Astrocyte of the spinal cord (primary cell): ENCODE measurements around the gene TYK2.
A peak's percentile ranks its signal among the peaks of the same experiment; 100 is the strongest.

Experiments used
- DNase-seq: peaks from one replicate; pipeline ENCODE4 v3.0.0; 2011; ENCODE audit warnings: low read depth, low spot score
- H3K4me3 ChIP-seq: 2 replicates; pipeline ENCODE4 v1.5.1; 2011; ENCODE audit warnings: low read depth, mild to moderate bottlenecking, low read length, moderate library complexity
- in situ Hi-C: cut with HindIII; loops from 2 replicates; pipeline ENCODE4 v1.10.0; 2017; ENCODE audit warnings: low sequenced_read_pairs
- TF ChIP-seq, protein P1 (sequence below): IDR thresholded peaks from 2 replicates; pipeline ENCODE4 v1.5.1; 2012; ENCODE audit warnings: low read depth, mild to moderate bottlenecking, low read length, inconsistent platforms

The TYK2 gene

GRCh38 chr19:10380313-10381102 lies at the start of gene TYK2:
Gene TYK2 (minus strand): TSS chr19:10380572. CDS start chr19:10378406, 2,166 bp downstream.
- in situ Hi-C loops = no loop called here
- peak; percentile 99 for DNase-seq

GRCh38 chr19:10428996-10429381 lies 48.6 kb upstream of the TYK2 start:
- in situ Hi-C loops = no loop called here
- TF ChIP-seq, protein P1, sequence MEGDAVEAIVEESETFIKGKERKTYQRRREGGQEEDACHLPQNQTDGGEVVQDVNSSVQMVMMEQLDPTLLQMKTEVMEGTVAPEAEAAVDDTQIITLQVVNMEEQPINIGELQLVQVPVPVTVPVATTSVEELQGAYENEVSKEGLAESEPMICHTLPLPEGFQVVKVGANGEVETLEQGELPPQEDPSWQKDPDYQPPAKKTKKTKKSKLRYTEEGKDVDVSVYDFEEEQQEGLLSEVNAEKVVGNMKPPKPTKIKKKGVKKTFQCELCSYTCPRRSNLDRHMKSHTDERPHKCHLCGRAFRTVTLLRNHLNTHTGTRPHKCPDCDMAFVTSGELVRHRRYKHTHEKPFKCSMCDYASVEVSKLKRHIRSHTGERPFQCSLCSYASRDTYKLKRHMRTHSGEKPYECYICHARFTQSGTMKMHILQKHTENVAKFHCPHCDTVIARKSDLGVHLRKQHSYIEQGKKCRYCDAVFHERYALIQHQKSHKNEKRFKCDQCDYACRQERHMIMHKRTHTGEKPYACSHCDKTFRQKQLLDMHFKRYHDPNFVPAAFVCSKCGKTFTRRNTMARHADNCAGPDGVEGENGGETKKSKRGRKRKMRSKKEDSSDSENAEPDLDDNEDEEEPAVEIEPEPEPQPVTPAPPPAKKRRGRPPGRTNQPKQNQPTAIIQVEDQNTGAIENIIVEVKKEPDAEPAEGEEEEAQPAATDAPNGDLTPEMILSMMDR = no peak
- H3K4me3 ChIP-seq = no peak overlapping the region
- no peak for DNase-seq

More at GRCh38 chr19:10380313-10381102, at the start of gene TYK2:
- TF ChIP-seq, protein P1 = no peak
- peak within 1 kb of the TSS; percentile 89 for H3K4me3 ChIP-seq

- no peak overlapping the region for H3K4me3 ChIP-seq
- no peak for DNase-seq
- TF ChIP-seq, protein P1 = no peak
- in situ Hi-C loops = no loop called here
Measured at GRCh38 chr19:10427169-10427568, 46.8 kb upstream of the TYK2 start.

- TF ChIP-seq, protein P1 = peak; percentile 95
- DNase-seq = peak; percentile 50
- in situ Hi-C loops = no loop called here
- H3K4me3 ChIP-seq = peak overlapping the region; percentile 28
Measured at GRCh38 chr19:10424011-10424637, 43.8 kb upstream of the TYK2 start.

- TF ChIP-seq, protein P1 = no peak
- H3K4me3 ChIP-seq = no peak overlapping the region
- DNase-seq = no peak
- in situ Hi-C loops = no loop called here
Measured at GRCh38 chr19:10422846-10423245, 42.5 kb upstream of the TYK2 start.

- no peak for DNase-seq
- TF ChIP-seq, protein P1 = no peak
- in situ Hi-C loops = no loop called here
- no peak overlapping the region for H3K4me3 ChIP-seq
Measured at GRCh38 chr19:10422046-10422461, 41.7 kb upstream of the TYK2 start.
